MG63 (cell line): ENCODE measurements around the gene GBF1. TPM values are rescaled to one million over a fixed set of nuclear protein-coding genes. Genes with fewer than 3 reads are reported as not detected.

ENCODE experiments used
- DNase-seq: peaks from one replicate; pipeline ENCODE4 v3.0.0-alpha.2; 2020
- H3K27me3 ChIP-seq: fragments of 250-450 bp; sonication (Bioruptor Pico); 2 replicates; pipeline ENCODE4 v1.5.1; 2020; ENCODE audit warnings: mild to moderate bottlenecking, moderate library complexity
- H3K36me3 ChIP-seq: fragments of 250-450 bp; sonication (Bioruptor Pico); 2 replicates; pipeline ENCODE4 v1.5.1; 2020; ENCODE audit warnings: mild to moderate bottlenecking, moderate library complexity
- H3K4me3 ChIP-seq: fragments of 250-450 bp; sonication (Bioruptor Pico); 2 replicates; pipeline ENCODE4 v1.5.1; 2020; ENCODE audit warnings: mild to moderate bottlenecking, moderate library complexity
- H3K9me3 ChIP-seq: fragments of 250-450 bp; sonication (Bioruptor Pico); 2 replicates; pipeline ENCODE4 v1.5.1; 2020; ENCODE audit warnings: mild to moderate bottlenecking, moderate library complexity
- total RNA-seq: library from RNA; depleted of rRNA; stranded (reverse); fragments of >200 nt; shearing (Covaris generic); gene quantifications from 2 replicates; pipeline ENCODE4 v1.2.3, GENCODE V29; 2014; ENCODE audit warnings: low replicate concordance

The GBF1 gene
- total RNA-seq, 1 experiment from 2014 or later: 15.8 TPM

DNA sequence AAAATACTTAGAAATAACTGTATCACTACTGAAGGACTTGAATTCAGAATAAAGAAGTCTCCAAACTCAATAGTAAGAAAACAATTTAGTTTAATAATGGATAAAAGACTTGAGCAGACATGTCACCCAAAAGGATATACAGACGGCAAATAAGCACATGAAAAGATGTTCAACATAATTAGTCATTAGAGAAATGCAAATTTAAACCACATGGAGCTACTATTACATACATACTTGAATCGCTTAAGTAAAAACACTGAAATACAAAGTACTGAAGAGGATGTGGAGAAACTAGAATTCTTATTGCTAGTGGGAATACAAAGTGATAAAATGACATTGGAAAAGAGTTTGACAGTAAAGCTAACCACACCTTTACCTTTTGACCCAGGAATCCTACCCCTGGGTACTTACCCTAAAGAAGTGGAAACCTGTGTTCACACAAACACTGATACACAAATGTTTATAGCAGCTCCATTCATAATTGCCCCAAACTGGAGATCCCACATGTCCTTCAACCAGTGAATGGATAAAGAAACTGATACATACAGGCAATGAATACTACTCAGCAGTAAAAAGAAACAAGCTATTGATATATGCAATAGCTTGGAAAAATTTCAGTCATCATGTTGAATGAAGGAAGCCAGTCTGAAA lies 95.8 kb downstream of the GBF1 start:
- no peaks in the 10 kb centered on the region for H3K27me3 ChIP-seq
- peaks cover 9% of the 10 kb centered on the region for H3K36me3 ChIP-seq
- no peak overlapping the region for H3K4me3 ChIP-seq
- DNase-seq: no peak
- H3K9me3 ChIP-seq: no peaks in the 10 kb centered on the region

- H3K27me3 ChIP-seq: no peaks in the 10 kb centered on the region
- H3K4me3 ChIP-seq: no peak overlapping the region
- DNase-seq: no peak
- H3K36me3 ChIP-seq: peaks cover 13% of the 10 kb centered on the region
- H3K9me3 ChIP-seq: no peaks in the 10 kb centered on the region
Observed at GRCh38 chr10:102342458-102342857, 97.1 kb downstream of the GBF1 start.

- DNase-seq: peak; percentile 42
- no peaks in the 10 kb centered on the region for H3K27me3 ChIP-seq
- H3K4me3 ChIP-seq: no peak overlapping the region
- H3K36me3 ChIP-seq: peaks cover 18% of the 10 kb centered on the region
- H3K9me3 ChIP-seq: no peaks in the 10 kb centered on the region
Observed at GRCh38 chr10:102342958-102343357, 97.6 kb downstream of the GBF1 start.

GRCh38 chr10:102344067-102344466 lies 98.7 kb downstream of the GBF1 start:
- H3K4me3 ChIP-seq: no peak overlapping the region
- H3K27me3 ChIP-seq: no peaks in the 10 kb centered on the region
- H3K9me3 ChIP-seq: no peaks in the 10 kb centered on the region
- H3K36me3 ChIP-seq: peaks cover 20% of the 10 kb centered on the region
- no peak for DNase-seq

DNA sequence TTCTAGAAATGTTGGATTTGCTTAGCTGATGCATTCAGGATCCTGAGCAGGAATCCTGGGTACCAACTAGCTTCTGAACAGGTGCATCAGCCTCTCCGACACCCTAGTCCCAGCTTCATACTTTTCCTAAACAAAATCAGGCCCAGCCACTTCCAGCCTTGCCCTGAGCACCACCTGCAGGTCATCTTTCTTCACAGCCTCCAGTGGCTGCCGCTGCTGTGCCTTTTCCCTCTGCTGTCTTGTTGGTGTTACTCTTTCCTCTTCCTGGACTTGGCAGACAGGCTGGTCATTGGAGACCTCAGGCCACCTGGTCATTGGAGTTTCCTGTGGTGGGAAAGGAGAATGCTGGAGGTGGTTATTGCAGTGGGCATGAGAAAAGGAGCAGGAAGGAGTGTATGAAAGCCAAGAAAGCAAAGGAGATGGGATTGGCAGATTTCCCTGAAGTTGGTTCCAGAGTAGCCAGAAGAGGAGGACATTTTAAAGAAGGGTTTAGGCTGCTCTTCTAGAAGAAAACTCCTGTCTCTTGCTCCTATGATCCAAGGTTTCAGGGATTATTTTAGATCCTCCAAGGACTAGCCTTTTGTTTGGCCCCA lies 102.0 kb downstream of the GBF1 start:
- no peaks in the 10 kb centered on the region for H3K9me3 ChIP-seq
- H3K36me3 ChIP-seq: peaks cover 31% of the 10 kb centered on the region
- H3K4me3 ChIP-seq: no peak overlapping the region
- H3K27me3 ChIP-seq: no peaks in the 10 kb centered on the region
- peak; percentile 35 for DNase-seq

DNA sequence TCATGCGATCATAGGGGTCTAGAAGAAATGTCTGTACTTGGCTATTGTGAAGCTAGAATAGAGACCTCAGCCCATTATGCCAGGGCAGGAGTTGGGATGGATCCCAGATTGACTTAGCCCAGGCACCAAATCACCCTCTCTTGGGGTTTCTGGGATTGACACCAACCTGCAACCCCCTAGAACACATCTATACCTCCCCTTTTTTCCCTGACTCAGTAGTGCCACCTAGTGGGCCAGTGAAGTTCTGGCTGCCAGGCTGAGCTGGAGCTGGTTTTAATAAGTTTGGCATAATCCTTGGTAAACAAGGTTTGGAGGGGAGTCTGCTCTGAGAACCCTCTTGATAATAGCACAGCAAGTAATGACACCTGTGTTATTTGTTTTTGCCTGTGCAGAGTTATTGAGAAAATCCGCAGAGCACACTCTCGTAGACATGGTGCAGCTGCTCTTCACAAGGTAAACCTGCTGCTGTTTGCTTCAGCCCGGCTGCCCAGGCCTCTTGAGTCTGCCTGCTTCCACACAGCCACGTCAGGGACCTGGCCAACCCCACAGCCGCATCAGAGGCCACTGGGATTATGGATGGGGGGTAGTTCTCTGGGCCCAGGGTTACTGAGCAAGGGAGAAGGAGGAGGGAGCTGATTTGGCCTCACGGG lies 106.9 kb downstream of the GBF1 start:
- H3K36me3 ChIP-seq: peaks cover 47% of the 10 kb centered on the region
- H3K9me3 ChIP-seq: no peaks in the 10 kb centered on the region
- H3K4me3 ChIP-seq: no peak overlapping the region
- peak; percentile 38 for DNase-seq
- H3K27me3 ChIP-seq: no peaks in the 10 kb centered on the region

GRCh38 chr10:102354451-102354850 lies 109.1 kb downstream of the GBF1 start:
- Histone ChIP-seq H3K4me3 (no peak overlapping the region), H3K36me3 (peaks cover 58% of the 10 kb centered on the region), H3K9me3 (no peaks in the 10 kb centered on the region), H3K27me3 (no peaks in the 10 kb centered on the region)
- DNase-seq: no peak

- H3K4me3 ChIP-seq: no peak overlapping the region
- no peaks in the 10 kb centered on the region for H3K9me3 ChIP-seq
- no peak for DNase-seq
- no peaks in the 10 kb centered on the region for H3K27me3 ChIP-seq
- H3K36me3 ChIP-seq: peaks cover 58% of the 10 kb centered on the region
Observed at GRCh38 chr10:102358712-102359382, 113.5 kb downstream of the GBF1 start.

DNA sequence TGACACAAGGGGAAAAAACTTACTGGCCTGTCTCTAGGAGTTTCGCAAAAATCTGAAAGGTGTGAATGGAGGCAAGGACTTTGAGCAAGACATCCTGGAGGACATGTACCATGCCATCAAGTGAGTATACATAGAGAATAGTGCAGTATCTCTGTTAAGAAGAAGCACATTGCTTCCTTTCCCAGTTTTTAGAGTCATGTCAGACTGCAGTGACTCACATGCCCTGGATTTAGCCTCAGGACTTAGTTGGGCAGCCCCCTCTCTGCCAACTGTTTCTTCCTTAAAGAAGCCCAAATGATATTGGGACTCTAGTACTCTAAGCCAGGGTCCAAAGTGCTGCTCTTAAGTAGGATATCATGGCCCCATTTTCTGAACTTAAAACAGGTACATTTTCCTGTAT lies 122.1 kb downstream of the GBF1 start:
- H3K27me3 ChIP-seq: no peaks in the 10 kb centered on the region
- DNase-seq: no peak
- H3K9me3 ChIP-seq: no peaks in the 10 kb centered on the region
- H3K4me3 ChIP-seq: no peak overlapping the region
- H3K36me3 ChIP-seq: peaks cover 58% of the 10 kb centered on the region

DNA sequence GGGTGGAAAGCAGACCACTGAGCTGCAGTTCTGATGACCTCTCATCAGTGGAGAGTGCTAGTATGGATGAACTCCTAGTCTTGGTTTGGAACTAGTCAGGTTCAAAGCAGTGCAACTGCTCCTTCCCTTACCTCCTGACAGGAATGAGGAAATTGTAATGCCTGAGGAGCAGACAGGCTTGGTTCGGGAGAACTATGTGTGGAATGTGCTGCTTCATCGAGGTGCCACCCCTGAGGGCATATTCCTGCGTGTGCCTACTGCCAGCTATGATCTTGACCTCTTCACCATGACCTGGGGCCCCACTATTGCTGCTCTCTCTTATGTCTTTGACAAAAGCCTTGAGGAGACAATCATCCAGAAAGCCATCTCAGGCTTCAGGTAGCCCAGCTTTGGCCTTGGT lies 122.7 kb downstream of the GBF1 start:
- Histone ChIP-seq H3K9me3 (no peaks in the 10 kb centered on the region), H3K4me3 (no peak overlapping the region), H3K36me3 (peaks cover 63% of the 10 kb centered on the region), H3K27me3 (no peaks in the 10 kb centered on the region)
- no peak for DNase-seq

DNA sequence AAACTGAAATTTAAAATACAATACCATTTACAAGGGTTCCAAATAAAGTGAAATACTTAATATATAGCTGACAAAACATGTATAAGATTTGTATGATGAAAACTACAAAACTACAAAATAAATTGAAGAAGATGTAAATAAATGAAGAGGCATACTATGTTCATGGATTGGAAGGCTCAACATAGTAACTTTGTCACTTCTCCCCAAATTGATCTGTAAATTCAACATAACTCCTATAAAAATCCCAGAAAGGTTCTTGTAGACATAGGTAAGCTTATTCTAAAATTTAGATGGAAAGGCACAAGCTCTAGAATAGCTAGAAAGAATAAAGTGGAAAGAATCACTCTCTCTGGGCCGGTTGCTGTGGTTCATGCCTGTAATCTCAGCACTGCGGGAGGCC lies 126.0 kb downstream of the GBF1 start:
- no peaks in the 10 kb centered on the region for H3K9me3 ChIP-seq
- no peak overlapping the region for H3K4me3 ChIP-seq
- DNase-seq: no peak
- peaks cover 64% of the 10 kb centered on the region for H3K36me3 ChIP-seq
- H3K27me3 ChIP-seq: no peaks in the 10 kb centered on the region

- Histone ChIP-seq H3K4me3 (no peak overlapping the region), H3K36me3 (peaks cover 47% of the 10 kb centered on the region), H3K27me3 (no peaks in the 10 kb centered on the region), H3K9me3 (no peaks in the 10 kb centered on the region)
- DNase-seq: no peak
Observed at GRCh38 chr10:102375250-102375649, 129.9 kb downstream of the GBF1 start.

- Histone ChIP-seq H3K27me3 (no peaks in the 10 kb centered on the region), H3K9me3 (no peaks in the 10 kb centered on the region), H3K36me3 (peaks cover 41% of the 10 kb centered on the region), H3K4me3 (no peak overlapping the region)
- DNase-seq: no peak
Observed at GRCh38 chr10:102375867-102376266, 130.5 kb downstream of the GBF1 start.

- peaks cover 34% of the 10 kb centered on the region for H3K36me3 ChIP-seq
Observed at GRCh38 chr10:102376901-102377300, 131.6 kb downstream of the GBF1 start.

GRCh38 chr10:102379383-102379782 lies 134.1 kb downstream of the GBF1 start:
- no peaks in the 10 kb centered on the region for H3K27me3 ChIP-seq
- no peak for DNase-seq

More at GRCh38 chr10:102376901-102377300, 131.6 kb downstream of the GBF1 start:
- DNase-seq: no peak
- Histone ChIP-seq H3K4me3 (no peak overlapping the region), H3K9me3 (no peaks in the 10 kb centered on the region), H3K27me3 (no peaks in the 10 kb centered on the region)

GRCh38 chr10:102381983-102382382 lies 136.7 kb downstream of the GBF1 start:
- no peak for DNase-seq
- Histone ChIP-seq H3K36me3 (peaks cover 7% of the 10 kb centered on the region), H3K9me3 (no peaks in the 10 kb centered on the region), H3K27me3 (no peaks in the 10 kb centered on the region), H3K4me3 (no peak overlapping the region)

More at GRCh38 chr10:102379383-102379782, 134.1 kb downstream of the GBF1 start:
- peaks cover 19% of the 10 kb centered on the region for H3K36me3 ChIP-seq
- H3K9me3 ChIP-seq: no peaks in the 10 kb centered on the region
- no peak overlapping the region for H3K4me3 ChIP-seq

- H3K27me3 ChIP-seq: no peaks in the 10 kb centered on the region
- no peak overlapping the region for H3K4me3 ChIP-seq
- DNase-seq: no peak
- H3K36me3 ChIP-seq: peaks cover 2% of the 10 kb centered on the region
- no peaks in the 10 kb centered on the region for H3K9me3 ChIP-seq
Observed at GRCh38 chr10:102382871-102383270, 137.5 kb downstream of the GBF1 start.
